ENCODE results near the gene FMN2.

DNA sequence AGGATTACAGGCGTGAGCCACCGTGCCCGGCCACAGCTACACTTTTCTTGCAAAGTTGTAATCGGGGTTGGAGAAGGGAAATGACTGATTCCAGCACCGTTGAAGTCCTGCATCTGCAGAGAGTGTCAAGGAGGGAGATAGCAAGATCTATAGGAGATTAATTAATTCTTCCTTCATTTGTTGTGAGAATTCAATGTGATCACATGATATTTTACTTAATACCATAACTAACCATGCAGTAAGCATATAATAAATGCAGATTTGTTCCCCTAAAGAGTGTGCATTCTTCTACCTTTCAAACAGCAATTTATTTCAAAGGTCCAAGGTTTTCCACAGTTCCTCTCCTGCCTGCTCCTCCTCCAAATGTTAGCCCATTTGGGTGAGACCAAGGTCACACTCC is 315.7 kb downstream of the FMN2 start:
- TF ChIP-seq, protein P1, sequence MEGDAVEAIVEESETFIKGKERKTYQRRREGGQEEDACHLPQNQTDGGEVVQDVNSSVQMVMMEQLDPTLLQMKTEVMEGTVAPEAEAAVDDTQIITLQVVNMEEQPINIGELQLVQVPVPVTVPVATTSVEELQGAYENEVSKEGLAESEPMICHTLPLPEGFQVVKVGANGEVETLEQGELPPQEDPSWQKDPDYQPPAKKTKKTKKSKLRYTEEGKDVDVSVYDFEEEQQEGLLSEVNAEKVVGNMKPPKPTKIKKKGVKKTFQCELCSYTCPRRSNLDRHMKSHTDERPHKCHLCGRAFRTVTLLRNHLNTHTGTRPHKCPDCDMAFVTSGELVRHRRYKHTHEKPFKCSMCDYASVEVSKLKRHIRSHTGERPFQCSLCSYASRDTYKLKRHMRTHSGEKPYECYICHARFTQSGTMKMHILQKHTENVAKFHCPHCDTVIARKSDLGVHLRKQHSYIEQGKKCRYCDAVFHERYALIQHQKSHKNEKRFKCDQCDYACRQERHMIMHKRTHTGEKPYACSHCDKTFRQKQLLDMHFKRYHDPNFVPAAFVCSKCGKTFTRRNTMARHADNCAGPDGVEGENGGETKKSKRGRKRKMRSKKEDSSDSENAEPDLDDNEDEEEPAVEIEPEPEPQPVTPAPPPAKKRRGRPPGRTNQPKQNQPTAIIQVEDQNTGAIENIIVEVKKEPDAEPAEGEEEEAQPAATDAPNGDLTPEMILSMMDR (conservative IDR thresholded peaks at IDR 0.05), result no peak
- TF ChIP-seq ZFX (IDR thresholded peaks at IDR 0.05), result no peak
